CD4-positive, alpha-beta T cell treated with Interleukin-4 for 4 hours (primary cell): ENCODE results near the gene MANEAL.
"Not testable (repeated sequence)": the region's sequence is repeated elsewhere in the genome, so short reads cannot be mapped to it uniquely, and the experiment has no call there.

Experiments
- DNase-seq: peaks from one replicate; pipeline ENCODE4 v3.0.0-alpha.2; 2020

The MANEAL gene

GRCh38 chr1:37793773-37794371 lies at the start of gene MANEAL:
TSS of gene MANEAL (plus strand) at chr1:37793847. CDS start at chr1:37794183, 336 bp downstream.
- DNase-seq: peak; percentile 14

DNA sequence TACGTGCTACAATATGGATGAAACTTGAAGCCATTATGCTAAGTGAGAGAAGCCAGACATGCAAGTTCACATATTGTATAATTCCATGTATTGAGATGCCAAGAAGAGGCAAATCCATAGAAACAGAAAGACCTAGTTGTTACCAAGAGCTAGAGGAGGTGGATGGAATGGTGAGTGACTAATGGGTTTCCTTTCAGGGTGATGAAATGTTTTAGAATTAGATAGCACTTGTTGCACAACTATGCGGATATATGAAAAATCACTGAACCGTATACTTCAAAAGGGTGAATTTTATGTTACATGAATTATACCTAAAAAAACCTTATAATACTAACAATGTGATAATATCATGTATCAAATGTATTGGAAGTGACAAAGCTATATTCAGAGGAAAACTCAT lies 46.8 kb upstream of the MANEAL start:
- no peak for DNase-seq

DNA sequence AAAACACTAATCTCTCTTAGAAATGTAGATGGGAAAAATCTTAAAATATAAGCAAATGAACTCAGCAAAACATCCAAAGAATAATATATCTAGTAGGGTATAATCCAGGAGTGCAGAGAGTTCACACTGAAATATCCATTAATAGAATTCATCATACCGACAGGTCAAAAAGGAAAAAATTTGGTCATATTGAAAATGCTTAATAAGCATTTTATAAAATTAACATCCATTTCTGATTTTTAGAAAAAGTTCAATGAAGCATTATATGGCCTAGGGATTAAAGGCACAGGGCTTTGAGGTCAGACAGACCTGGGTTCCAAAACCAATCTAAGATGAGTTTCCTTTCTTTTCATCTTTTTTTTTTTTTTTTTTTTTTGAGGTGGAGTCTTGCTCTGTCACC lies 45.1 kb upstream of the MANEAL start:
- DNase-seq: no peak

GRCh38 chr1:37752213-37752582 lies 41.4 kb upstream of the MANEAL start:
- no peak for DNase-seq

DNA sequence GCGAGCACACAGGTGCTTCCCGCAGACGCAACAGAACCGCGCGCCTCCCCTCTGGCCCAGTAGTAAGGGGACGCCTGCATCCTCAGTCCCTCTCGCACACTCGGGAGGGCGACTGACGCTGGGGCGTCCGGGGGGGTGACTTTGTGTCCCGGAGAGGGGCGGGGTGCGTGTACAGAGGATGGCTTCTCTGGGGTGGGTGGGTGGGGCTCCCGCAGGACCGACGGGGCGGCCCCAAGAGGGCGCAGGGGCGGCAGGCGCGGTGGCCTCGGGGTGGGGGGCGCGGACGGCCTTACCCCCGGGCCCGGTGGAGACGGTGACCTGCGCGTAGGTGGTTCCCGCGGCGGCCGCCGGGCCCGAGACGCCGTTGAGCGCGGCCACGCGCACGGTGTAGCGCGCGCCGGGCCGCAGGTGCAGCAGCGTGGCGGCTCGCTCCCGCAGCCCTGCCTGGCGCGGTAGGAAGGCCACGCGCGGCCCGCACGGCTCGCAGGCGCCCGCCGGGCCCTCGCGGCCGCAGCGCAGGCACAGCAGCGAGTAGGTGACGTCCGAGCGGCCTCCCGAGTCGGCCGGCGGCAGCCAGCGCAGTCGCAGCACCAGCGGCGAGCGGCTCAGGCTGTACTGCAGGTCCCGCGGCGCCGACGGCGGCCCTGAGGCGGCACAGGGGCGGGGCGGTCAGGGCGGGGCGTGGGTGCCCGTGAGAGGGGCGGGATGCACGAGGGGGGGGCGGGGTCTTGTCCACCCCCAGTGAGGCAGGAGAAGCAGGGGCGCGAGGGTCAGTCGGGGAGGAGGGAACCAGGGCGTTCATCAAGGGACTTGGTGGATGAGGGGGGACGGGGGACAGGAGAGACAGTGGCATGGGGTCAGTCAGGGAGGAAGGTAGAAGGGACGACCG lies 40.8 kb upstream of the MANEAL start:
- DNase-seq: no peak

DNA sequence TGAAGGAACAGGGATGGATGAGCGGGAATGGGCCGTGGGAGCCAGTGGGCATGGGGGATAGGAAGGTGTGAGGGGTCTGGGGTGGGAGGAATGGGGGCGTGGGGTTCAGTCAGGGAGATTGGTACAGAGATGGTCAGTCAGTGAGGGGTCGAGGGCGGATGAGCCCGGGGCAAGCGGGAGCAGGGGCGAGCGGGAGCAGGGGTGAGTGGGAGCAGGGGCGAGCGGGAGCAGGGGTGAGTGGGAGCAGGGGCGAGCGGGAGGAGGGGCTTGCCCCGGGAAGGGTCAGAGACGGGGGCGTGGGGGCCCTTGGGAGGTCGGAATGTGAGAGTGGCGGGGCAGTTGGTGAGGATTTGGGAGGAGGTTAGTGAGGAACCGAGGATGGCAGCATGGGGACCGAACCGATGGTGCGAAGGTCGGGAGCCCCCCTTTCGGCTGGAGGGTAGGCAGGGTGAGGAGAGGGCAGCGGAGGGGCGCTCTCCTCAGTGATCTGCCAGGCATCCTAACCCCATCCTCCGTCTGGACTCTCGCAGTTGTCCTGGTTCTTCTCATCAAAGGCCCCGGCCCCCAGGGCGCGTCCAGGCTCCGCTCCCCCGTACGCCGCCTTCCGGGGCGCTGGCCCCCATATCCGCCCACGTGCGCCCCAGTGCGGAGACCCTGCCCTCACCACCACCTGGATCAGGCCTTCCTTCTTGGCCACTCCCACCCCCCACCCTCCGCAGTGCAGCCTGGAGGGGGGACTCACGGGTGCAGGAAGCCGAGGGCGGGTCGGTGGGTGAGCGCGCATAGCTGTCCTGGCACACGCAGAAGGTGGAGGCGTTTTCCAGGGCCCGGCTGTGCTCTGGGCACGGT lies 40.0 kb upstream of the MANEAL start:
- DNase-seq: no peak

- DNase-seq: no peak
These were observed 38.4 kb upstream of the MANEAL start for GRCh38 chr1:37755290-37755689.

DNA sequence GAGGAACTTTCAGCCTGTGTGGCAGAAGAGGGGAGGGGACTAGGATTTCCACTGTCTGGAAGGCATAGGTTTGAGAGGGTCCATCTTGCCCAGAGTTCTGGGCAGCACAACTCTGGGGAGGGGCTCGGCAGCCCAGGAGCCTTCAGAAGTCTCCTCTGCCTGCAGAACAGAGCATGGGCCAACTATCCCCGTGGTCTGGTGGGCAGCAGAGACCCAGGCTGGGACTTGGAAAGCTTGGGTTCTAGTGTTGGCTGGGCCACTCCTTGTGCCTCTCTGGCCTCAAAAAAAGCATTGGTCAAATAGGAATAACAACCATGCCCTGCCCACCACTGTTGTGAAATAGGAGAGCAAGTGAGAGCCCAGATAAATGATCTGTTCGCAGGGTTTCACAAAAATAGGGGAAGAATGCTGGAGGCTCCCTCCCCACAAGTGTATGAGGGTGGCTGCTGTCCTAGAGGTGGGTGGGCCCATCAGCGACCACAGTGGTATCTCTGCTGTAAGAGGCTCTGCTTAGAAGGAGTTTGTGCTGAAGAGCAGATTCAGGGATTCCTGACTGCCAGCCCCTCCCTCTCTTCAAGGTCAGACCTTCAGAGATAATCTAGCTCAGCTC lies 37.6 kb upstream of the MANEAL start:
- DNase-seq: no peak

DNA sequence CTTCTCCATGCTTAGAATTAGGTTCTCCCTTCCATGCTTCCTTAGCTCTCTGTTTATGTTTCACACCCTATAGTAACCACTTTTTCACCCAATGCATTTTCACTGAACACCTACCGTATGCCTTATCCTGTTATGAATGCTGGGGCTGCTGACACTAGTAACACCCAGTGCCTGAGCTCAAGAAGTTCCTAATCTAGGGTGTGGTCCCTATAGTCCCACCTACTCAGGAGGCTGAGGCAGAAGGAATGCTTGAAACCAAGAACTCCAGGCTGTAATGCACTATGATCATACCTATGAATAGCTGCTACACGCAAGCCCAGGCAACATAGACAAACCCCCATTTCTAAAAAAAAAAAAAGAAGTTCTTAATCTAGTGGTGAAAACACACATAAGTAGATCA lies 34.2 kb upstream of the MANEAL start:
- DNase-seq: no peak

DNA sequence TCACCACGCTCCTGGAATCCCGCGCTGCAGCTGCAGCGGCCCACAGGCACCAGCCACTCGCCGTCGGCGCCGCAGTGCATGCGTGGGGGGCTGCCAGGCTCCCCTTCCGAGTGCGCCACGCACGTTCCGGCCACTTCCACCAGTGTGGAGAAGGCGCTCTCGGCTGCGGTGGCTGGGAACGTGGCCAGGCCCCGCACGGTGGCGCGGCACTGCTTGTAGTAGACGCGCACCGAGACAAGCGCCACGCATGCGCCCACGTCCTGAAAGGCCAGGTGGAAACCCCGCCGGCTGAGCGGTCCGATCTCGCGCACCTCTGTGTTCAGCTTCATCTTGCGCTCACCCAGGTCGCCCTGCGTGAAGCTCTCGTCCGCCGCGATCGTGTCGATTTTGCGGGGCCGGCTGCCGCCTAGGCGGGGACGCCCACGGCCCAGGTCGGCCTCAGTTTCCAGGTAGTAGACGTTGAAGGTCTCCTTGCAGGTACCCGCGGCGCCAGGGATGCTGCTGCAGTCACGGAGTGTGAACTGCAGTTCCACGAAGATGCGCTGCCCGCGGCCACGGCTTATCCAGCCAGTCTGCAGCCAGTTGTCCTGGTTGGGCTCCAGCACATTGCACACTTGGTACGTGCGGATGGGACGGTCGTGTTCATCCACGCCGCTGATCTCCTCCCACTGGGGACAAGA lies 32.1 kb upstream of the MANEAL start:
- no peak for DNase-seq

- DNase-seq: no peak
These were observed 31.1 kb upstream of the MANEAL start for GRCh38 chr1:37762516-37762915.

- DNase-seq: no peak
These were observed 29.7 kb upstream of the MANEAL start for GRCh38 chr1:37763791-37764413.

- no peak for DNase-seq
These were observed 29.2 kb upstream of the MANEAL start for GRCh38 chr1:37764414-37764825.

GRCh38 chr1:37764888-37765441 lies 28.7 kb upstream of the MANEAL start, which contains the start of gene EPHA10:
TSS of gene EPHA10 (minus strand) at chr1:37765120. CDS start at chr1:37765066, 54 bp downstream.
- no peak for DNase-seq

DNA sequence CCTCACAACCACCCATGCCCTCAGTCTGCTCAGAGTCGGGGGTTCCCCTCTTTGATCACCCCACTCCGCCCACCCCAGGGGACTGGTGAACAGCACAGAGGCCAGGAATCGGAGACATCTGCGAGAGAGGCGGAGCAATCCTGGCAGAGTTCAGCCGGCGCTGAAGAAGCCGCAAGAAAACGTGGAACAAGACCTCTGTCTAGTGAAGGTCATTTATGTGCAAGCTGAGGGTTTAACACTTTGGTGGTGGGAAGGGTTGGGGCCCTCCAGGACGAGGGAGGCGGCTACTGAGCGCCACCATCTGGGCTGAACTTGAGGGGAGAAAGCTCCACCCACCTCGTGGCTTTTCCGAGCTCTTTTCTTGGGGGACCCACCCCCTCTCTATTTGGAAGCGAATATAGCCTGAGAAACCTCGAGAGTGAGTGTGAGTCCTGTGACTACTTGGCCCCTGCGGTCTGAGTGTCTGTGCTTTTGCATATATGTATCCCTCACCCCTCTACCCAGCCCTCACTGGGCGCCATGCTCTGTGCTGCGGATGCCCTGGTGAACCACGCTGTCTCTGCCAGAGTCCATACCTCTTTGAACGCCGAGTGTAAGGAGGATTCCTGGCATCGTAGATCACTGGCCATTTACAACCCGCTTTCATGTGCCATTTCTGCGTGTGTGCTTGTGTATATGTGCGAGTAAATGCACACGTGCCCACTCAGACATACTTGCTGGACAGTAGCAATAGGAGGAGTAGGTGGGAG lies 27.6 kb upstream of the MANEAL start:
- no peak for DNase-seq

- DNase-seq: no peak
These were observed 26.2 kb upstream of the MANEAL start for GRCh38 chr1:37767488-37767887.

GRCh38 chr1:37771440-37771839 lies 22.2 kb upstream of the MANEAL start:
- not testable (repeated sequence) for DNase-seq

DNA sequence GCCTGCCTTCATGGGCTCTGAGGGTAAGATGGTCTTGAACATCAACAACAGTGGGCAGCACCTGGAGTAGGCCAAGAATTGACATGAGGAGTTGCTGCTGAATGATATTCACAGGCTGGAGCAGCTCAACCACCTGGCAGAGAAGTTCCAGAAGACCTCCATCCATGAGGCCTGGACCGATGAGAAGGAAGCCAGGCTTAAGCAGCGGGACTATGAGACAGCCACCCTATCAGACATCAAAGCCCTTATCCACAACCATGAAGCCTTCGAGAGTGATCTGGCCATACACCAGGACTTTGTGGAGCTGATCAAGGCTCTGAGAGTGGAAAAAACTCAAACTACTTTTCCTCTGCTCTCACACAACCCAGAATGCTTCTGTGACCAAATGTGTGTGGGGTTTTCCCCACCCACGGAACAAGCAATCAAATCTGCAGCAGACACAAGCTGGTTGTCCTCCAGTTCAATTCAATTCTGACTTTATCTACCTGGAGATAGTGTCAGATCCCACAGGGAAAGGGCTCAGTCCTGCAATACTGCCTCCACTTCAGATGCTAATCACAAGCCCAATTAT lies 16.6 kb upstream of the MANEAL start:
- DNase-seq: no peak

DNA sequence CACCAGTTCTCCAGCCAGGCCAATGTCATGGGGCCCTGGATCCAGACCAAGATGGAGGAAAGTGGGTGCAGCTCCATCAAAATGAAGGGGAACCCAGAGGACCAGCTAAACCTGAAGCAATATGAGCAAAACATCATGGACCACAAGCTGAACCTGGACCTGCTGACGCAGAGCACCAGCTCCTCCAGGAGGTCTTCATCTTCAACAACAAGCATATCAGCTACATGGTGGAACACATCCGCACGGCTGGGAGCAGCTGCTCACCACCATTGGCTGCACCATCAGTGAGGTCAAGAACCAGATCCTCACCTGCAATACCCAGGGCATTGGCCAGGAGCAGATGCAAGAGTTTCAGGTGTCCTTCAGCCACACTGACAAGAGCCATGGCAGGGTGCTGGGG lies 15.0 kb upstream of the MANEAL start:
- no peak for DNase-seq

GRCh38 chr1:37782491-37782890 lies 11.2 kb upstream of the MANEAL start:
- no peak for DNase-seq
